Skeletal muscle satellite cell (primary cell): ENCODE measurements around the gene CCT3.
"Not testable (repeated sequence)": the region's sequence is repeated elsewhere in the genome, so short reads cannot be mapped to it uniquely, and the experiment has no call there.

Experiments
- H3K27me3 ChIP-seq: 2 replicates; pipeline ENCODE4 v1.7.0; 2013; ENCODE audit warnings: low read length; ENCODE audit not compliant: control insufficient read depth, insufficient read depth
- H3K36me3 ChIP-seq: 2 replicates; pipeline ENCODE4 v1.7.0; 2013; ENCODE audit warnings: mild to moderate bottlenecking, control low read depth, low read length; ENCODE audit not compliant: insufficient read depth
- H3K4me1 ChIP-seq: 2 replicates; pipeline ENCODE4 v1.7.0; 2013; ENCODE audit warnings: low read length; ENCODE audit not compliant: control insufficient read depth, insufficient read depth
- H3K4me2 ChIP-seq: 2 replicates; pipeline ENCODE4 v1.7.0; 2013; ENCODE audit warnings: mild to moderate bottlenecking, low read length
- H3K4me3 ChIP-seq: 2 replicates; pipeline ENCODE4 v1.7.0; 2013; ENCODE audit warnings: low read length
- H3K9ac ChIP-seq: 2 replicates; pipeline ENCODE4 v1.7.0; 2013; ENCODE audit warnings: mild to moderate bottlenecking, low read depth, low read length, moderate library complexity
- H3K9me3 ChIP-seq: replicated peaks from 2 replicates; pipeline ENCODE4 v1.7.0; 2013; ENCODE audit warnings: mild to moderate bottlenecking, control low read depth, low read length

The CCT3 gene

GRCh38 chr1:156378557-156378956 lies 40.5 kb upstream of the CCT3 start:
- Histone ChIP-seq H3K4me3 (no peak overlapping the region), H3K4me1 (no peaks in the 10 kb centered on the region), H3K36me3 (no peaks in the 10 kb centered on the region), H3K27me3 (peaks cover 28% of the 10 kb centered on the region), H3K9ac (no peak overlapping the region), H3K9me3 (no peaks in the 10 kb centered on the region), H3K4me2 (no peak overlapping the region)

DNA sequence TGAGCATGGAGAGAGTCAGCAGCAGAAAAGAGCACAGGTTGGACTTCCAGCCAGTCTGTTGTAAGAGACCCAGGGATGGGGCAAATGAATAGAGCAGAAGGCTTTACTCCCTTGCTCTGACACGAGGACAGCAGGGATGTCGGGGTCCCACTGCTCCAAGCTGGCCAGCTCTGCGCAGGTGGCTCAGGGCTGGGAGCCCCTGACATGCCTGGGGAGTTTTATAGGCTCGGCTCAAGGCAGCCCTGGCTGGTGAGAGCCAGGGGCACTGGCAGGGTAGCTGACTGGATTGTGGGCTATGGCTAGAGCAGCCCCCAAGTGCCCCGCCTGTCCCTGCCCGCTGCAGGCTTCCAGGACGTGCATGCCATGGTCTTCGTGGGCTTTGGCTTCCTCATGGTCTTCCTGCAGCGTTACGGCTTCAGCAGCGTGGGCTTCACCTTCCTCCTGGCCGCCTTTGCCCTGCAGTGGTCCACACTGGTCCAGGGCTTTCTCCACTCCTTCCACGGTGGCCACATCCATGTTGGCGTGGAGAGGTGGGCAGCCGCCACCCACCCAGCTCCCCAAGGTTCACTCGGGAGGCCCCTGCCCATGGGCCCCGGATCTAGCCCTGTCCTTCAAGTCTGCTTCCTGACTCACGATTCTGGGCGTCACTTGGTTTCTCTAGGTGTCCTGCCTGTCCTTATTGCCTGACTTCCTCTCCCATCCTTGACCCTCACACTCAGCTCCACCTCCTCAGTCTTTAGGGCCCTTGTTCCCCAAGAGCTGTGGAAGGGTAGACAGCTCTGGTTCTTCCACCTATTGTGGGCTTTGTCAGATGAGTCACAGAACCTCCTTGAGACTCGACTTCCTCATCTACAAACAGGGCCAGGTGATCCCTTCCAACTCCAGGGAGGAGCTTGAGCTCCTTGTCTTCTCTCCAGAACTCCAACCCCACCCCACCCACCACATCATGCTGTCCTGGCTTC lies 39.1 kb upstream of the CCT3 start:
- H3K27me3 ChIP-seq = peaks cover 30% of the 10 kb centered on the region

GRCh38 chr1:156376146-156376545 lies 38.1 kb upstream of the CCT3 start:
- Histone ChIP-seq H3K9me3 (no peaks in the 10 kb centered on the region), H3K9ac (no peak overlapping the region), H3K36me3 (no peaks in the 10 kb centered on the region), H3K27me3 (peaks cover 34% of the 10 kb centered on the region), H3K4me1 (no peaks in the 10 kb centered on the region), H3K4me2 (no peak overlapping the region), H3K4me3 (no peak overlapping the region)

More for the DNA sequence above, 39.1 kb upstream of the CCT3 start:
- H3K4me2 ChIP-seq = no peak overlapping the region
- no peak overlapping the region for H3K4me3 ChIP-seq
- no peaks in the 10 kb centered on the region for H3K9me3 ChIP-seq
- no peaks in the 10 kb centered on the region for H3K4me1 ChIP-seq
- H3K9ac ChIP-seq = no peak overlapping the region
- H3K36me3 ChIP-seq = no peaks in the 10 kb centered on the region

DNA sequence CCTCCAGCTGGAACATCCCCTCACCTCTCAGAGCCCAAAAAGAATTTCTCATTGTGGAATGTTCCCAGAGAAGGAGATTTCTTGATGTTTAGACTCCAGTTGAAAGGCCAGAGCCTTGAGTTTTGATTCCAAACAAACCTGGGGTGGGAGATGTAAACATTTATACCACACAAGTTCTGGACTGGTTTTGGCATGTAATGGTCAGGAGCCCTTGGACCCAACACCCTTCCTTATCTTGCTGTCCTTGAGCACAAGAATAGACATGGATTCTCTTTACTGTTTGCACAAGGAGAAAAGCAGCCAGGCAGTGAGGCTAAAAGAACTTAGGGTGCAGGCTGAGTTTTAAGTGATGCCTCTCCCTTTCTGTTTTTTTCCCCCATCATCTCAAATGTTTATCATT lies 35.5 kb upstream of the CCT3 start:
- Histone ChIP-seq H3K4me1 (no peaks in the 10 kb centered on the region), H3K4me2 (no peak overlapping the region), H3K36me3 (no peaks in the 10 kb centered on the region), H3K27me3 (peaks cover 50% of the 10 kb centered on the region), H3K9me3 (no peaks in the 10 kb centered on the region), H3K4me3 (no peak overlapping the region), H3K9ac (no peak overlapping the region)

GRCh38 chr1:156372876-156373275 lies 34.8 kb upstream of the CCT3 start:
- Histone ChIP-seq H3K4me2 (no peak overlapping the region), H3K36me3 (no peaks in the 10 kb centered on the region), H3K4me1 (no peaks in the 10 kb centered on the region), H3K27me3 (peaks cover 57% of the 10 kb centered on the region), H3K4me3 (no peak overlapping the region), H3K9me3 (no peaks in the 10 kb centered on the region), H3K9ac (no peak overlapping the region)

GRCh38 chr1:156372265-156372586 lies 34.1 kb upstream of the CCT3 start:
- H3K36me3 ChIP-seq = no peaks in the 10 kb centered on the region
- H3K4me2 ChIP-seq = no peak overlapping the region
- H3K4me3 ChIP-seq = no peak overlapping the region
- peaks cover 59% of the 10 kb centered on the region for H3K27me3 ChIP-seq
- no peak overlapping the region for H3K9ac ChIP-seq
- no peaks in the 10 kb centered on the region for H3K4me1 ChIP-seq
- H3K9me3 ChIP-seq = no peaks in the 10 kb centered on the region

DNA sequence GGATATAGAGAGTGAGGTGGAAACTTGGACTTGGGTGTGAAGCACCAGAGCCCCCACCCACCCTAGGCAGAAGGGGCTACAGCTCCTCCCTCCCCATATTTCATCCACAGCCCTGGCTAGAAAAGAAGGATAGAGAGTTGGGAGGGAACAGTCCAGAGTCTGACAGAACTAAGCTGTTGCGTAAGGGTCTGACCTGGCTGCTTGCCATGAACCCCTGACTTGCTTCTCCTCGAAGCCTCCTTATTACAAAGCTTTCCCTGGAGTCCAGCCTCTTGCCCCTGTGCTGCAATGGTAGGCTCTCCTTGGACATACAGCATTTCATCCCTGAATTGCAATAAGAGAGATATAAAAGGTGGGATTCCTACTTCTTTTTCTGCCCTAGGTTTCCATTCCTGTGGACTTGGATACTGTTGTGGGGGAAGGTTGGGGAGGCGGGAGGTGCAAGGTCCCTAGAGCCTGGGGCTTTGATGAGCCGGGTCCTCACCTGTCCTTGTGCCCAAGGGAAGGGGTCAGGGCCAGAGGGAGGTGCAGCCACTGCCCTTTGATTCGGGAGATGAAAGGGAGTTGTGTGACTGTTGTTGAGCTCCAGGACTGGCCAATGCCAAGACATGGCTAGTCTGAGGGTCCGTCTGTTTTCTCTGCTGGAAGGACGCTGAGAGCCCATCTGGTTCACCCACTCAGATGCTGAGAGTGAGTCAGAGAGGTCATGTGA lies 33.6 kb upstream of the CCT3 start:
- no peaks in the 10 kb centered on the region for H3K36me3 ChIP-seq
- H3K4me3 ChIP-seq = no peak overlapping the region
- H3K4me1 ChIP-seq = no peaks in the 10 kb centered on the region
- H3K9ac ChIP-seq = no peak overlapping the region
- peaks cover 59% of the 10 kb centered on the region for H3K27me3 ChIP-seq
- no peak overlapping the region for H3K4me2 ChIP-seq
- H3K9me3 ChIP-seq = no peaks in the 10 kb centered on the region

GRCh38 chr1:156369685-156370286 lies 31.7 kb upstream of the CCT3 start:
- not testable (repeated sequence) for H3K9ac ChIP-seq, H3K4me1 ChIP-seq, H3K9me3 ChIP-seq, H3K36me3 ChIP-seq
- Histone ChIP-seq H3K4me3 (peak overlapping the region; percentile 62), H3K27me3 (peaks cover 69% of the 10 kb centered on the region), H3K4me2 (peak overlapping the region; percentile 88)

GRCh38 chr1:156368889-156369684 lies 31.0 kb upstream of the CCT3 start, which contains the start of gene RHBG:
RHBG (plus strand) TSS chr1:156369211; CDS start chr1:156369250, 39 bp downstream.
- no peaks in the 10 kb centered on the region for H3K4me1 ChIP-seq
- H3K9ac ChIP-seq = no peak within 1 kb of the TSS
- H3K36me3 ChIP-seq = no peaks in the 10 kb centered on the region
- H3K9me3 ChIP-seq = no peaks in the 10 kb centered on the region
- H3K4me3 ChIP-seq = peak within 1 kb of the TSS; percentile 62
- H3K4me2 ChIP-seq = peak within 1 kb of the TSS; percentile 88
- H3K27me3 ChIP-seq = peaks cover 74% of the 10 kb centered on the region

DNA sequence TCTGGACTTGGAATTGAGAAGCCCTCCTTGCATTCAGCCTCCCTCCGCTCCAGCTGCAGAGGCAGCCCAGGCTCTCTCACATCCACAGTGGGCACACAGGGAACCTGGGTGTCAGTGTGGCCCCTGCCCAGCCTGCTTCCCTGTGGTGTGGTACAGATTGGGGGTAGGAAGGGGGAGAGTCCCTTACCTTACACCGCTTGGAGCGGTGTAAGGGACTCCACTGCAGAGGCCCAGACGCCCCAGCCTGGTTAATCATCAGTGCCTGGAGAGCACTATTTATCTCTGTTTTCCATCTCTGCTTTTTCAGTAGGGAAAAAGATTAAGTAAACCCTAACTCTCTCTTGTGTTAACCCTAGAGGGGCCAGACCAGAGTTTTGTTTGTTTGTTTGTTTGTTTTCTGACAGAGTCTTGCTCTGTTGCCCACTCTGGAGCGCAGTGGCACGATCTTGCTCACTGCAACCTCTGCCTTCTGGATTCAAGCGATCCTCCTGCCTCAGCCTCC lies 30.1 kb upstream of the CCT3 start:
- H3K9me3 ChIP-seq = no peaks in the 10 kb centered on the region
- no peak overlapping the region for H3K4me2 ChIP-seq
- H3K27me3 ChIP-seq = peaks cover 69% of the 10 kb centered on the region
- H3K36me3 ChIP-seq = no peaks in the 10 kb centered on the region
- no peak overlapping the region for H3K9ac ChIP-seq
- H3K4me3 ChIP-seq = no peak overlapping the region
- H3K4me1 ChIP-seq = no peaks in the 10 kb centered on the region
